Activated B cell treated with CpG ODN at 0.5 μM for 24 hours (primary cell): ENCODE results near the gene PPIF. TPM values are rescaled to one million over a fixed set of nuclear protein-coding genes. Genes with fewer than 3 reads are reported as not detected.

ENCODE experiments used
- ATAC-seq: fragments of 200-7000 bp; cut with Tn5 transposase; one replicate; pipeline ENCODE4 v1.10.0; 2021; ENCODE audit warnings: low read depth, mild to moderate bottlenecking, moderate library complexity
- CTCF ChIA-PET: fragments of 350-600 bp; sonication (Branson Sonifier 250); formaldehyde crosslinking; loops from one replicate; lab custom pipeline; 2021; ENCODE audit warnings: antibody characterized with exemption; lab: Charles Lee
- POLR2A ChIA-PET: fragments of 350-600 bp; sonication (Branson Sonifier 250); formaldehyde crosslinking; loops from one replicate; lab custom pipeline; 2021; ENCODE audit warnings: antibody characterized with exemption; lab: Charles Lee
- DNase-seq: peaks from one replicate; pipeline ENCODE4 v3.0.0; 2022
- H3K27ac Mint-ChIP-seq: one replicate; pipeline ENCODE4 v1.8.0; 2020; ENCODE audit warnings: mixed read lengths
- H3K27me3 Mint-ChIP-seq: one replicate; pipeline ENCODE4 v1.8.0; 2021; ENCODE audit warnings: mixed read lengths
- H3K36me3 Mint-ChIP-seq: one replicate; pipeline ENCODE4 v1.8.0; 2021; ENCODE audit warnings: low read depth, mixed read lengths
- H3K4me1 Mint-ChIP-seq: one replicate; pipeline ENCODE4 v1.8.0; 2021; ENCODE audit warnings: mixed read lengths
- H3K4me3 Mint-ChIP-seq: one replicate; pipeline ENCODE4 v1.8.0; 2020; ENCODE audit warnings: mild to moderate bottlenecking, mixed read lengths
- H3K9me3 Mint-ChIP-seq: one replicate; pipeline ENCODE4 v1.8.0; 2020; ENCODE audit warnings: mixed read lengths
- intact Hi-C: fragments of 100-400 bp; cut with micrococcal nuclease; formaldehyde crosslinking; loops from one replicate; pipeline ENCODE4 v1.15.1; 2024
- total RNA-seq: library from RNA; stranded (reverse); gene quantifications from 2 replicates; pipeline ENCODE4 v1.2.3, GENCODE V29; 2022
- TF ChIP-seq, protein P1 (sequence below): fragments of 200-600 bp; IDR thresholded peaks from one replicate; pipeline ENCODE4 v1.8.0; 2022; ENCODE audit warnings: antibody characterized with exemption, mild to moderate bottlenecking

The PPIF gene
- total RNA-seq, 1 donor from 2014 or later: 72.5 TPM

DNA sequence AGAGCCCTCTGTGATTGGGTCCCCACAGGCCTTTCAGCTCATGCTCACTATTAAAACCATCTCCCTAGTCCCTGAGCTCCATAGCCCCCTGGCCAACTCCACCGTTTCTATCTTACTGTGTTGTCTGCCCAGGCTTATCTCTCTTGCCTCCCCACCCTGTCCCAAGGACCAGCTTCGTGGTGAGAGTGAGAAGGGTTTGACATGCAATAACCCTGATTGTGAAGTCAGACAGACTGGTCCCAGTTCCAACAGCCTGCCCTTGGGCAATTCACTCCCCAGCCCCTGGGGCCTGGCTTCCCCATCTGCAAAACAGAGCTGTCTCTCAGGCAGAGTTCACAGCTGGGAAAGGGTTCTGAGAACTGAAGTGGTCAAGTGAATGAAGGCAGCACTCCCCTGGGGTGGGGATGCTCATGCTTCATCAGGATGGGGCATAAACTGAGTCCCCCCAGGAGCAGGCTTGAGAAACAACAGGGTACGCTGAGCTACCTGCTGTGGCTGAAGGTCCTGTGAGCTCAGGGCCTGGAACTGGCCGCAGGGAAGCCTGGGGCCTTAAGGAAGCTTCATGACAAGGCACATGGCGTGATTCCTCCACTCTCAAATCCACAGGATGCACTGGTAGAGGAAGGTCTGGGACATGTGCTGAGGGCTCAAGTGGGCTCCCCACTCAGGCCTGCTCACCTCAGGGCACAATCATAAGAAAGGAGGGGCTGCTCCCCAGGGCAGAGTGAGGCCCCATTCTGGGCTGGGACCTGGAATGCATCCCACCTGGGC, 1.8 kb upstream of the PPIF start:
- Mint-ChIP-seq H3K36me3 (peaks cover 19% of the 10 kb centered on the region), H3K4me1 (peaks cover 25% of the 10 kb centered on the region), H3K27ac (no peak overlapping the region), H3K27me3 (no peaks in the 10 kb centered on the region), H3K4me3 (no peak overlapping the region), H3K9me3 (no peaks in the 10 kb centered on the region)
- no peak for DNase-seq
- CTCF ChIA-PET: interaction anchor here (1.0 to 1.4 kb wide), 5 partner anchors 14 to 150 kb away, joined by 3 to 5 read pairs (median 3); no protein-coding TSS in a partner anchor
- TF ChIP-seq, protein P1, sequence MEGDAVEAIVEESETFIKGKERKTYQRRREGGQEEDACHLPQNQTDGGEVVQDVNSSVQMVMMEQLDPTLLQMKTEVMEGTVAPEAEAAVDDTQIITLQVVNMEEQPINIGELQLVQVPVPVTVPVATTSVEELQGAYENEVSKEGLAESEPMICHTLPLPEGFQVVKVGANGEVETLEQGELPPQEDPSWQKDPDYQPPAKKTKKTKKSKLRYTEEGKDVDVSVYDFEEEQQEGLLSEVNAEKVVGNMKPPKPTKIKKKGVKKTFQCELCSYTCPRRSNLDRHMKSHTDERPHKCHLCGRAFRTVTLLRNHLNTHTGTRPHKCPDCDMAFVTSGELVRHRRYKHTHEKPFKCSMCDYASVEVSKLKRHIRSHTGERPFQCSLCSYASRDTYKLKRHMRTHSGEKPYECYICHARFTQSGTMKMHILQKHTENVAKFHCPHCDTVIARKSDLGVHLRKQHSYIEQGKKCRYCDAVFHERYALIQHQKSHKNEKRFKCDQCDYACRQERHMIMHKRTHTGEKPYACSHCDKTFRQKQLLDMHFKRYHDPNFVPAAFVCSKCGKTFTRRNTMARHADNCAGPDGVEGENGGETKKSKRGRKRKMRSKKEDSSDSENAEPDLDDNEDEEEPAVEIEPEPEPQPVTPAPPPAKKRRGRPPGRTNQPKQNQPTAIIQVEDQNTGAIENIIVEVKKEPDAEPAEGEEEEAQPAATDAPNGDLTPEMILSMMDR: no peak
- ATAC-seq: no peak
- intact Hi-C loops: loop anchor here (2.0 to 10.0 kb wide), 6 partner anchors 151 to 1471 kb away; partner anchors contain the start of genes ANXA11, POLR3A and ZMIZ1
- POLR2A ChIA-PET: interaction anchor here (0.8 to 4.8 kb wide), 6 partner anchors 14 to 104 kb away, joined by 3 to 30 read pairs (median 6); no protein-coding TSS in a partner anchor

DNA sequence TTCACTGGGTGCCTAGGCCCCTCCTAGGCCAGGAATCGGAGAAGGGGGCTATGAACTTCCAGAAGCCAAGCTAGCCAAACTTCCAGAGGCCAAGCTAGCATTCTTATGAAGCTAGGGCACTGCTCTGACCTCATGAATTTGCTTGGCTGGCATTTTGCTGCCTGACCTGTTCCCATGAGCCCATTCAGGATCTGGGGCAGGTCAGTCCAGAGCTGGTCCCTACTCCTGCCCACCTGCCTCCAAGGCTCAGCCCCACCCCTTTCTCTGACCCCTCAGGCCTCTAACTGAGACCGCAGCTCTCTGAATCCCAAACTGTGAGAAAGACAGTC, 1.3 kb upstream of the PPIF start:
- peaks cover 24% of the 10 kb centered on the region for H3K36me3 Mint-ChIP-seq
- ATAC-seq (no peak), DNase-seq (no peak)
- H3K4me1 Mint-ChIP-seq: peaks cover 25% of the 10 kb centered on the region
- TF ChIP-seq, protein P1: no peak
- no peaks in the 10 kb centered on the region for H3K27me3 Mint-ChIP-seq
- ChIA-PET CTCF (interaction anchor here (1.0 to 1.4 kb wide), 5 partner anchors 28 to 151 kb away, joined by 3 to 5 read pairs (median 3); no protein-coding TSS in a partner anchor), POLR2A (interaction anchor here (0.8 to 4.8 kb wide), 6 partner anchors 15 to 104 kb away, joined by 3 to 37 read pairs (median 8); no protein-coding TSS in a partner anchor)
- no peak overlapping the region for H3K27ac Mint-ChIP-seq
- intact Hi-C loops: loop anchor here (2.0 to 10.0 kb wide), 6 partner anchors 151 to 1471 kb away; partner anchors contain the start of genes ANXA11, POLR3A and ZMIZ1
- peak overlapping the region; percentile 20 for H3K4me3 Mint-ChIP-seq
- no peaks in the 10 kb centered on the region for H3K9me3 Mint-ChIP-seq

DNA sequence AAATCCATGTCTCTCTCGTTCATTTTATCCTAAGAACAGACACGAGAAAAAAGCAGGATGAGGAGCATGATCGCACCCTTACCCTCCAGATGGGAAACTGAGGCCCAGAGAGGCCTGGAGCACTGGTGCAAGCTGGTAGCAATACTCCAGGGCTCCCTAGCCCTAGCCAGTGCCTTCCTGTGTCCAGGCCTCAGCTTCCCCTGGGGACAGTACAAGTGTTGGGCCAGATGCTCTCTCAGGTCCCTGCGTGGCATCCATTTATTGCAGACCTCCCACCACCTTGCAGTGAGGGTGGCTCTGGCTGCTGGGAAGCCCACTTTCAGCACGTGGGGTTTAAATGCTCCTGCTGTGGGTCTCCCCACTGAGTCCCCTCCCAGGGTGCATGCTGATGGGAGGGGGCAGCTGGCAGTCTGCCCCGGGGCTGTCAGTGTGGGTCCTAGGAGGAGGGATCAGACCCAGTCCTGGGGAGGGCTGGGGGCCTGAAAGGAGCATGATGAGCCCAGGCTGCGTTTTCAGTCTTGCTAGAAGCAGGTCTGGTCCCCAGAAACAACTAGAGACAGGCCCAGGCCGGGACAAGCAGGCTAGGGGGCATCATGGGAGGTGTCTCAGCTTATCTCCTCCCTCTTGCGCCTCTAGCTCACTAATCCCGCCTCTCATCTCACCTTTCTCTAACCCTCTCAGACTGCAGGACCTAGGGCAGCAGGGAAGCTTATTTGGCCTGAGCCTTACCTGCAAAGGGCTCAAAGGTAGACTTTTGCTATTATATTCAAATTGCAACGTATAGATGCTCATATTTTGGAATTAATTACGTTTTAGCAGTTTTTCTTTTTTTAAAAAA, 662 bp upstream of the PPIF start:
- Mint-ChIP-seq H3K9me3 (no peaks in the 10 kb centered on the region), H3K4me3 (no peak overlapping the region), H3K4me1 (peaks cover 25% of the 10 kb centered on the region), H3K27ac (no peak overlapping the region), H3K36me3 (peaks cover 30% of the 10 kb centered on the region), H3K27me3 (no peaks in the 10 kb centered on the region)
- no peak for ATAC-seq
- TF ChIP-seq, protein P1: no peak
- ChIA-PET POLR2A (interaction anchor here (0.8 to 4.8 kb wide), 8 partner anchors 15 to 105 kb away, joined by 3 to 37 read pairs (median 6); no protein-coding TSS in a partner anchor), CTCF (interaction anchor here (1.0 to 1.4 kb wide), 5 partner anchors 28 to 144 kb away, joined by 3 to 5 read pairs (median 4); no protein-coding TSS in a partner anchor)
- DNase-seq: no peak
- intact Hi-C loops: loop anchor here (1.0 to 10.0 kb wide), 13 partner anchors 15 to 1472 kb away; partner anchors contain the start of genes ANXA11, POLR3A, ZCCHC24 and ZMIZ1

DNA sequence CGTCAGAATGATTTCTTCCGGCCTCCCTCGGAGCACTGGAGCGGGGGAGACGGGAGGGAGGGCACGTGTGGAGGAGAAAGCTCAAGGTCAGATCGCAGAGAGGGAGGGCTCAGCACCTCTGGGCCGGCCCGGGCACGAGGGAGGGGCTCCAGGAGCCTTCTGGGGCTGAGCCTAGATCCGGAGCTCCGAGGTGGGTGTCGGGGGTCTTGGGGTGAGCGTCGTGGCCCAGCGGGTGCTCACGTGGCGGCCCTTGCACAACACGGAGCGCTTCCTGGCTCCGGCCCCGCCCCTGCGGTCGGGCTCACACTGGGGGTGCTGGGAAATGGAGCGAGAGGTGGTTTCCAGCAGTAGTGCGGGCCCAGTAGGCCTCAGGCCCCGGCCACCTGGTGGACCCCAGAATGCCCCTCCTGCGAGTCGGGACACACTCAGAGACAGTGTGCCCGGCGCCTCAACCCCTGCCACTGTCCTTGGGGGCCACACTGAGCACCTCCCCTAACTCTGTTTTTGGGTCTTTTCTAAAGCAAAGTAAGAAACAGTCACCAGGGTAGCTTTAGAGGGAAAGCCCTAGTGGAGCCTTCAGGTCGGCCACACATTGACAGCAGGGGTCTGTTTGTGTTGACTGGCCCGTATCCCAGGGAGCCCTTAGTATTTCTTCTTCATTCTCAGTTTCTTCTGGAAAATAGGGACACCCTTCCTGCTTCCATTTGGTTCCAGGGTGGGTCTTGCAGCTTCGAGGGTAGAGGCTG, 798 bp downstream of the PPIF start:
- TF ChIP-seq, protein P1: no peak
- peak overlapping the region; percentile 84 for H3K4me3 Mint-ChIP-seq
- no peaks in the 10 kb centered on the region for H3K27me3 Mint-ChIP-seq
- DNase-seq (peak; percentile 66), ATAC-seq (peak; percentile 59)
- ChIA-PET CTCF (interaction anchor here (0.7 to 1.3 kb wide), 3 partner anchors 27 to 152 kb away, joined by 3 to 4 read pairs (median 3); no protein-coding TSS in a partner anchor), POLR2A (interaction anchor here (0.6 to 4.8 kb wide), 17 partner anchors 10 to 1045 kb away, joined by 3 to 37 read pairs (median 5); partner anchors contain the start of gene ZCCHC24)
- H3K27ac Mint-ChIP-seq: peak overlapping the region; percentile 90
- intact Hi-C loops: loop anchor here (1.0 to 10.0 kb wide), 14 partner anchors 17 to 1473 kb away; partner anchors contain the start of genes ANXA11, POLR3A, ZCCHC24 and ZMIZ1
- no peaks in the 10 kb centered on the region for H3K9me3 Mint-ChIP-seq
- peaks cover 25% of the 10 kb centered on the region for H3K4me1 Mint-ChIP-seq
- H3K36me3 Mint-ChIP-seq: peaks cover 44% of the 10 kb centered on the region
